GM20431 (cell line): ENCODE results near the gene C1orf185.

Experiments used
- in situ Hi-C: fragments of 300-500 bp; cut with MseI, MboI; formaldehyde crosslinking; loops from one replicate; pipeline ENCODE4 v1.15.0; 2020; ENCODE audit warnings: low sequenced_read_pairs; ENCODE audit not compliant: unreplicated experiment

The C1orf185 gene

DNA sequence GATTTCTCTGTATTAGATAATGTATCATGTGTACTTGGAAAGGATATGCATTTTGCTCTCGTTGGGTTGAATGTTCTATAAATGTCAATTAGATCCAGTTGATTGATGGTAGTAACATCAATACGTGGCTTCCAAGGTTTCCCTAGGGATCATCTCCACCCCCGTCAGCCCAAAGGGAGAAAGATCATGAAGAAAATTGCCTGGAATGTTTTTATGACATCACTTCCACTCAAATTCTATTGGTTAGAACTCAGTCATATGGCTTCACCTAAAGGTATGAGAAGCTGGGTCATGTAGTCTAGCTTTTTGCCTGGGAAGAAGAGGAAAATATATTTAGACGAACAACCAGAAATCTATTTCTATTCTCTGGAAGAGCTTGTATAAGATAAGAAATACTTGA lies at the start of gene C1orf185:
Gene C1orf185 (plus strand): TSS at position 253 of the 400 bp plus-strand sequence. CDS start 6 bp downstream, at position 259.
- in situ Hi-C loops: no loop called here

- in situ Hi-C loops: loop anchor here (25.0 kb wide), 1 partner anchor 297 kb away; no protein-coding TSS in a partner anchor
These were observed 43.2 kb upstream of the C1orf185 start for GRCh38 chr1:51058858-51059257.

GRCh38 chr1:51061231-51061918 lies 40.7 kb upstream of the C1orf185 start:
- in situ Hi-C loops: loop anchor here (25.0 kb wide), 1 partner anchor 299 kb away; no protein-coding TSS in a partner anchor

DNA sequence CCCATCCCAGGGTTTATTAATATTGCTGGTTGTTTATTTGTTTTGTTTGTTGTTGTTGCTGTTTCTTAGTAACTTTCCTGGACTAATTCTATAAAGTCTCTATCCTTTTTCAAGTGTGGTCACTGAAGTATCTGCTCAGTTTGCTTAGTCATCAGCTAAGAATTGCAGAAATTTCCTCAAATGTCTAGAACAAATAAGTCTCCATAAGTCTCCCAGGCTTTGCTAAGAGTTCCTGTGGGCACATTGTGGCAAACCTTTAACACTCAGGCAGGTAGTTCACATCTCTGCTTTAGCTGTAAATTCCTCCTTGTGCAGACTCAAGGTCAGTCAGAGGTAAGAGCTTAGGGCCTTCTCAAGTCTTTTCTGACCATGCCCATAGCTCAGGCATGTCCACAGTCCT lies 38.9 kb upstream of the C1orf185 start:
- in situ Hi-C loops: loop anchor here (25.0 kb wide), 1 partner anchor 301 kb away; no protein-coding TSS in a partner anchor

- in situ Hi-C loops: loop anchor here (25.0 kb wide), 1 partner anchor 308 kb away; no protein-coding TSS in a partner anchor
These were observed 32.0 kb upstream of the C1orf185 start for GRCh38 chr1:51070011-51070410.

DNA sequence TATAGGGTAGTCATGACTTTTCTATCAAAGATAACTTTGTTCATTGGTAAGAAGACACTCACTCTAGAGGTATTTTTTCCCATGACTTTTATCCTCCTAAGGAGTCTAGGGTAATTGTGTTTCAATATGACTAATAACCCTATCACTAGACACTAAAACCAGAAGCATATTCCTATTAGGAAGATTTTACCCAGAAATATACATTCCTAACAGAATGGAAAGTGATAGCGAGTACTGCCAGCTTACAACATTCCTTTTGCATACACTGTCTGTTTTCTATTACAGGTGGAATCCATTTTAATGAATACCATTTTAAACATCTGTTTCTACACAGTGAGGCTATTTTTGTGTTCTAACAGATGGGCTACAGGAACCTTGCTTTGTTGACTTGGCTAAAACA lies 31.4 kb upstream of the C1orf185 start:
- in situ Hi-C loops: loop anchor here (25.0 kb wide), 1 partner anchor 308 kb away; no protein-coding TSS in a partner anchor

- in situ Hi-C loops: loop anchor here (25.0 kb wide), 1 partner anchor 309 kb away; no protein-coding TSS in a partner anchor
These were observed 30.6 kb upstream of the C1orf185 start for GRCh38 chr1:51071291-51072042.

GRCh38 chr1:51072043-51072439 lies 30.0 kb upstream of the C1orf185 start:
- in situ Hi-C loops: loop anchor here (25.0 kb wide), 1 partner anchor 310 kb away; no protein-coding TSS in a partner anchor

DNA sequence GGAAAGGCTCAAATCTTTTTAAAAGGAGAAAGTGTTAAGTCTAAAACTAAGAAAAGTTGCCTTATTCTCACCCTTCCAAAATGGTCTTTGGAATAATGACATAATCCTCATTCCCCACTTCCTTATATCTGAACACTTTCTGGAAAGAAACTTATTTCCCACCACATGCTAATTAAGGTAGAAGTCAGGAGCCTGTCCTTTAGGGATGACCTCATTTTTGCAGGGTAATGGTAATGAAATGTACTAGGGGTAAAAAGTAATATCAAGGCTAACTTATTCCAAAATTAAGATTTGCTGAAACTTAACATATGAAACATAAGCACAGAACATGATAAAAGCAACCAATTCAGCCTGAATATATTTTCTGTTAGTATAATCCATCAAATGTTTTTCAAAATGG lies 29.4 kb upstream of the C1orf185 start:
- in situ Hi-C loops: loop anchor here (25.0 kb wide), 1 partner anchor 310 kb away; no protein-coding TSS in a partner anchor

GRCh38 chr1:51073456-51073855 lies 28.6 kb upstream of the C1orf185 start:
- in situ Hi-C loops: loop anchor here (25.0 kb wide), 1 partner anchor 311 kb away; no protein-coding TSS in a partner anchor

DNA sequence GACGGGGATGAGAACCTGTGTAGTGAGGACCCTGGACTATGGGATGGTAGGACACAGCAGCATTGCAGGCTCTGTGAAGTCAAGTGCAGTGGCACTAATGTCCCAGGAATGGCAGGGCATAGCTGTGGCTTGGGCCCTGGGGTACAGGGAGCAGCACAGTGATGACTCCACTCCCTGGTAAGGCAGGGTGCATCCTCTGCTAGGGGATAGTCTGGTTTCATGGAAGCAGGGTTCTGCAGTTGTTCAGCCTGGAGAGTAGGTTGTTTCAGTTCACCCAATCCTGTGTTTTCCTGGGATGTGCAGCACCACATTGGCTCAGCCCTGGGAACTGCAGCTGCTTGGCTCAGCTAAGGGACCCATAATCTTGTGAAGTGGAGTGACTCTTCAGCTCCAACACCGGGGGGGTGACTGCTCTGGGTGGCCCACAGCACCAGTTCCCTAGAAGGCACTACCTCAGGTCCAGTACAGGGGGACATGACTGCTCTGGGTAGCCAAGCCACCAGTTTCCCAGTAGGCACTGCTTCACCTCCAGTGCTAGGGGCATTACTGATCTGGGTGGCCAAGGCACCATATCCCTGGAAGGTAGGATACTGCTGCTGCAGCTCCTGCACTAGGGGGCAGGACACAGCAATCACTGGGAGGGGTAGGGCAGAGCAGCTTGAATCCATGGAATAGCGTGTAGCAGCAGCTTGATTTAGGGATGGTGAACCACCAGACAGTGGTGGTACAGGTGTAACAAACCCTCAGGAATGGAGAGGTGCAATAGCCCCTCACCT lies 15.3 kb upstream of the C1orf185 start:
- in situ Hi-C loops: no loop called here

DNA sequence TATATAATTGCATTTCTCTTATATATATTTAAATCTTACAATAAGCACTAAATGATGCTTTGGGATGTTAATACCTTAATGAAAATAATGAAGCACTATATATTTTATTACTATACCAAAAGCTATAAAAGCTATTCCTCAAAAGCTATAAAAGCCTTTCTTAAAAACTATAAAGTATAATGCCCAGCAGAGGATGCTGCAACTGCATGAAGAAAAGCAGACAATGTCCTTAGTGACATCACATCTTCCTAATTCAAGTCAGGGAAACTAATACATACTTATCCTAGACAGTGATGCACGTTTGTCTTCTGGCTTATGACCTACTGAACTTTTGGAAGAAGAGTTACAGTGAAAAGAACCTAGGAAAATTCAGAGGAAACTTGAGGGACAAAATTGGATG lies 13.6 kb upstream of the C1orf185 start:
- in situ Hi-C loops: no loop called here

- in situ Hi-C loops: no loop called here
These were observed 8.4 kb upstream of the C1orf185 start for GRCh38 chr1:51093581-51093980.

GRCh38 chr1:51097171-51097570 lies 4.9 kb upstream of the C1orf185 start:
- in situ Hi-C loops: no loop called here

- in situ Hi-C loops: no loop called here
These were observed 1.7 kb upstream of the C1orf185 start for GRCh38 chr1:51100264-51100880.

- in situ Hi-C loops: no loop called here
These were observed 12.1 kb downstream of the C1orf185 start for GRCh38 chr1:51114137-51114536.

DNA sequence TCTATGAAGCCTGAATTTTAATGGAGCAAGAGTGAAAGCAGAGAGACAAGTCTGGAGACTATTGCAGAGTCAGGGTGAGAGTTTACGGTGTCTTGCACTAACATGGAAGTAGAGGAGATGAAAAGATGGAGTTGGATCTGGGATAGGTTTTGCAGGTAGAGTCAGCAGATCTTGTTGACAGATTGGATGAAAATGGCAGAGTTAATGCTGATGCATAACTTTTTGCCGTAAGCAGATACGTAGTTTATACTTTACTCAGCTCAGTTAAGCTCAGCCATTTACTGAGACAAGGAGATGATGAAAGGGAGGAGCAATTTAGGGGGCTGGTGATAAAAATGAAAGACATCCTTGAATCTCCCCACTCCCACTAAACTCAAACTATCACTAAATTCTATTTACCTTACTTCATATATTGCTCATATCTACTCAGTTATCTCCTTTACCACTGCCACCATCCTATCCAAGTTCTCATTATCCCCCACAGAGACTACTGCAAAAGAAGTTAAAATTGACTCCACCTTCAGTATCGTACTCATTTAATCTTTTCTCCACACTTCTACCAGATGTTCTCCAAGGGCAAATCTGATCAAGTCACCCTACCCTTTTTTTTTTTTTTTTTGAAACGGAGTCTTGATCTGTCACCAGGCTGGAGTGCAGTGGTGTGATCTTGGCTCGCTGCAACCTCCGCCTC lies 13.8 kb downstream of the C1orf185 start:
- in situ Hi-C loops: no loop called here

GRCh38 chr1:51119331-51119730 lies 17.3 kb downstream of the C1orf185 start:
- in situ Hi-C loops: no loop called here

DNA sequence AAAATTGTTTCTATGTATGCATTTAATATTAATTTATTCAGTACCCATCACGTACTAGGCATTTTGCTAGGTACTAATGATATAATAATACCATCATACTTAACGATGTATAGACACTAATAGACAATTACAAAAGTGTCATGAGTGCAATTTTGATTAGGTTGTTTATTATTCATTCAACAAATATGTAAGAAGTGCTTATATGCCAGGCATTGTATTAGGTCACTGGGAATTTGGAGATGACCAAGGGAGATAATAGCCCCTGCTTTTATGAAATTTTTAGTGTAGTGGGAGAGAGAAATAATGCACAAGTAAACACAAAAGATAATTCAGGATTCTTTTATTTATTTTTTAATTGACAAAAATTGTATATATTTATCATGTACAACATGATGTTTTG lies 18.6 kb downstream of the C1orf185 start:
- in situ Hi-C loops: no loop called here
